GM13977 (cell line): Measurements from ENCODE around the gene GMDS.

ENCODE experiments used
- DNase-seq: peaks from one replicate; pipeline ENCODE4 v3.0.0; 2012; ENCODE audit warnings: low spot score
- in situ Hi-C: fragments of 300-500 bp; cut with MboI; formaldehyde crosslinking; loops from one replicate; pipeline ENCODE4 v1.12.0; 2022; ENCODE audit warnings: low sequenced_read_pairs, low pct_unique_long_range_greater_than_20kb, mixed read lengths, inconsistent platforms; ENCODE audit not compliant: unreplicated experiment
- TF ChIP-seq, protein P1 (sequence below): IDR thresholded peaks from 2 replicates; pipeline ENCODE4 v1.5.1; 2012; ENCODE audit warnings: mild to moderate bottlenecking, control low read depth; ENCODE audit not compliant: insufficient read depth; ENCODE audit errors: extremely low read depth, missing control alignments

Gene GMDS

DNA sequence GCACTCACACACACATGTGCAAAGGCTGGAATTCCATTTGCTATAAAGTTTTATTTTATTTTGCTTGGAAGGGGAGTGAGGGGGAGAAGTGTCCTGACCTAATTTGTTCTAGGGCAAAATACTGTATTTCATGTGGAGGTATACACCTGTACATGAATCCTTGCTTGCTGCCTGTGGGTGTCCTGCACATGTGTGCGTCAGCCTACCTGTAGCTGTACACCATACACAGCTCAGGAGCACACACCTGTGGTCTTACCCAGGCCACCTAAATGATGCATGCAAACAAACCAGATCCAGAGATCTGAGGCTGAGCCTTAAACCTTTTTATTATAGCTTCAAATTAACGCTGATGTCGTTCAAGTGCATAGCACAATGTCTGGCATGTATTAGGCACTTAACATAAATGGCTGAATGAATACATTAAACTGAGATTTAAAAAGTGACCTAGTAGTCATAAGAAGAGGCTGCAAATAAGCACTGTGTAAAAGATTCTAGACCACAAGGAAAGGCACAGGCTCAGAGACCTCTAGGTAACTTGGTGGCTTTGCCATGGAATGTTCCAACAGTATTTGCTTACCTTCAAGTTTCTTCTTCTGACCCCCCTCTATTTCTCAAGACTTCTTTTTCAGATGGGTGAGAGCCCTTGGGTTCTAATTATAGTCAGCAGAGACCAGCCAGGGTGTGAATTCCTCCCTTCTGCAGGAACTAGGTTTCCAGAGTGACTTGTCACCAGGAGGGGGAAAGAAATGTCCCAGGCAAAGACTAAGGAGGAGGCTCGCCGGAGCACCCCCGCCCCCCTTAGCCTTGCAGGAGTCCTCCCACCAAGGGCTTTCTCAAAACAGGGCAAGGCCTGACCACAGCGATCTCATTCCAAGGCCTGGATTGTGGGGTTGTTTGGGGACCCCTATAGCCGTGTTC lies 622.3 kb downstream of the GMDS start:
- in situ Hi-C loops, result loop anchor here (25.0 kb wide), 1 partner anchor 489 kb away; no protein-coding TSS in a partner anchor
- peak; percentile 38 for DNase-seq
- TF ChIP-seq, protein P1, sequence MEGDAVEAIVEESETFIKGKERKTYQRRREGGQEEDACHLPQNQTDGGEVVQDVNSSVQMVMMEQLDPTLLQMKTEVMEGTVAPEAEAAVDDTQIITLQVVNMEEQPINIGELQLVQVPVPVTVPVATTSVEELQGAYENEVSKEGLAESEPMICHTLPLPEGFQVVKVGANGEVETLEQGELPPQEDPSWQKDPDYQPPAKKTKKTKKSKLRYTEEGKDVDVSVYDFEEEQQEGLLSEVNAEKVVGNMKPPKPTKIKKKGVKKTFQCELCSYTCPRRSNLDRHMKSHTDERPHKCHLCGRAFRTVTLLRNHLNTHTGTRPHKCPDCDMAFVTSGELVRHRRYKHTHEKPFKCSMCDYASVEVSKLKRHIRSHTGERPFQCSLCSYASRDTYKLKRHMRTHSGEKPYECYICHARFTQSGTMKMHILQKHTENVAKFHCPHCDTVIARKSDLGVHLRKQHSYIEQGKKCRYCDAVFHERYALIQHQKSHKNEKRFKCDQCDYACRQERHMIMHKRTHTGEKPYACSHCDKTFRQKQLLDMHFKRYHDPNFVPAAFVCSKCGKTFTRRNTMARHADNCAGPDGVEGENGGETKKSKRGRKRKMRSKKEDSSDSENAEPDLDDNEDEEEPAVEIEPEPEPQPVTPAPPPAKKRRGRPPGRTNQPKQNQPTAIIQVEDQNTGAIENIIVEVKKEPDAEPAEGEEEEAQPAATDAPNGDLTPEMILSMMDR, result no peak

DNA sequence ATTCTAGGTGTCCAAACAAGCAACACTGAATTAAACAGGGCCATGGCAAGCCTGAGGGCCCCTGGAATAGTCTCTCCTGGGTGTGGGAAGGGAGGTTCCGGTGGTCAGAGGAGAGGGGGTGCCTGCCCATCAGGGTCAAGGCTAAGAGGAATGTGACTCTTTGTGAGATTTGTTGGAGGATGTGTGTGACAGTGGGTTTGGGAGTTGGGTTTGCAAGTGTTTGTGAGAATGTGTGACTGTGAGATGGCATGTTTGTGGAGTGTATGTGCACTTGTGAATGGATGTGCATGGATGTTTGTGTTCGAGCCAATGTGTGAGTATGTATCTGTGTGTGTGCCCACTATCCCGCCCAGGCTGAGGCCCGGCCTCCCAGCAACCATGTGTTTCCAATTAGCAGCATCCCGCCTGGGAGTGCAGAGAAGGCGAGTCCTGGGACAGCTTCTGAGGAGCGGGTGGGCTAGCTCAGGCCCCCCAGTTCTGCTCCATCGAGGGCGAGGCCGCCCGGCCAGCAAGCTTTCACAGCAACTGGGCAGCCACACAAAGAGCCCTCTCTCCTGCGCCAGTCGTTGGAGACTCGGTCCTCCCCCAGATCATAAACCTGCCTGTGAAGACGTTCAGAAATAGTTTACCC lies 623.1 kb downstream of the GMDS start:
- TF ChIP-seq, protein P1, result no peak
- in situ Hi-C loops, result loop anchor here (25.0 kb wide), 1 partner anchor 490 kb away; no protein-coding TSS in a partner anchor
- DNase-seq, result peak; percentile 34

DNA sequence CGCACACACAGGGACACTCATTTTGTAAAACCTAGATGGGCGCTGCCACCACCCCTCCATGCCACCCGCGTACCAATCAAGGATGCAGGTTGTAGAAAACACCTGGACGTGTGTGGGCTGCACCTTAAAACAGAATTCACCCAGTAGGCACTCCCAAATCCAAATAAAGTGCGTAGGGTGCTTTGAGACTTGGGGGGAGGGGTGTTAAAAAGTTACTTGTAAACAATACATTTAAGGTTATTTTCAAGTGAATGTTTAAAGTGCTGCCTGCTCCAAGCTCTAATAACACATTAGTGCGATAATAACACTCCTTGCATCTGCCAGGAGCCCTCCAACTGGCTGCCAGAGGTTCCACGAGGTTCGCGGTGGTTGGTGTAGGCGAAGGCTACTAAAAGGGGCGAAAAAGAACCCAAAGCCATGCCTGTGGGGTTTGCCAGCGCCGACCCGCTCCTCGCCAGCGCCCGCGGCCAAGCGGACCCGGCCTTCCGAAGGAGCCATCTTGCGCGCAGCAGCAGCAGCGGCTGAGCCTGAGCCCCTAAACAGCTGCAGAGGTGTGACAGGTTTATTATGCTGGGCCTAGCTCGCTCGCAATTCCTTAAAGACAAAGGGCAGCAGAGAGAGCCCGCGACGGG lies 624.2 kb downstream of the GMDS start:
- TF ChIP-seq, protein P1, result no peak
- no peak for DNase-seq
- in situ Hi-C loops, result loop anchor here (25.0 kb wide), 1 partner anchor 491 kb away; no protein-coding TSS in a partner anchor

DNA sequence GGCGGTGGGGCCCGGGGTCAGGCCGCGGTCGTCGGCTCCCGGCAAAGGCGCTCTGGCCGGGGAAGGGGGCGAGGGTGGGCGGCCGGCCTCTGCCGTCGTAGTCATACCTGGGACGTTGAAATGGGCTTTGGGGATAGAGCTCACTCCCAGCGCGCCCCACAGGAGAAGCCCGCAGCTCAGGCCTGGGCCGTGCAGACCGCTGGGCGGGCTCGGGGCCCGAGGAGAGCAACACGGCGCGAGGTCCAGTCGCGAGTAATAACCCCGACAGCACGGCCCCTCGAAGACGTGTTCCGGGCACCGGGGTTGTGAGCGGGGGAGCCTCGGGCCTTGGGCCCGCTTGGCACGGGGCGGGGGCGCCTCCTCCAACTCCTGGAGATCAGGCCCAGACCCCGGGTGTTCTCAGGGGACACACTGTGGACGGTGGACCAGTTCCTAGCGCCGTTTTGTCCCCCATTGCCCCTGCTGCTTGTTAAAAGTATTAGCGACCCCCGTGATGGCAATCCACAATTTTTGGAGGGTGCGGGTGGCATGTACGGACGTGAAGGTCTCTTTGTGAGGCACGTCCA lies 624.8 kb downstream of the GMDS start:
- in situ Hi-C loops, result loop anchor here (25.0 kb wide), 1 partner anchor 492 kb away; no protein-coding TSS in a partner anchor

DNA sequence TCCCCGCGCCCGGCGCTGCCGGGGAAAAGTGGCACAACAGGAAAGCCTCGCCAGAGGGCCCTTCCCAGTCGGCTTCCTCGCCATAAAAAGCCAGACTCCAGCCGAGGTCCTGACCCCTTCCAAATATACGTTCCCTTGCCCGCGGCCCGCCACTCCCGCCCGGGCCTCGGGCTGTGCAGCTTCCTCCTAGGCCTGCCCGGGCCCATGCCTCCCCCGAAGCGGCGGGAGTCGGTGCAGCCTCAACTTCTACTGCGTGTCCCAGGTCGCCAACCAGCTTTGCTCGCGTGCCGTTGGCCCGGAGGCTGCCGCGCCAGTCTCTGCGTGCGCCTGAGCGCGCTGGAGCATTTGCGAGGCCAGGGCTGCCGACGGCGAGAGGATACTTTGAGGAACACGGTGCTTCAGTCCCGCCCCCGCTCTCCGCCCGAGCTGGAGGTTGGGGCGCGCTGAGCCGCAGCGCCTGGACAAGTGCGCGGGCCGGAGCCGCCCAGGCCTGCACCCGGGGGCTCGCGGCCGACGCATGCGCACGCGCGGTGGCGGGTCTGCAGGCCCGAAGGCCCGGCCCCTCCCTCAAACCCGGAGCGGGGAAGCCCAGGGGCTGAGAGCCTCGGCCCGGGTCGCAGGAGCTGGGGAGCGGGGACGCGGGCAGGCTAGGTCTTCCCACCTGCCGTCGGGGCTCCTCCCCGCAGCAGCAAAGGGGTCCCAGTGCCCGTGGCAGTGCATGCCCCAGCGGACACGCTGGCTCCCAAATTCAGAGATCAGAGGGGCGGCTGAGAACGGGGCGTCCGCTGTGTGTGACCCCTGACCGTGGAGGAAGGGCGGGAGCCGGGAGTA lies 625.5 kb downstream of the GMDS start:
- TF ChIP-seq, protein P1, result no peak
- in situ Hi-C loops, result loop anchor here (25.0 kb wide), 1 partner anchor 492 kb away; no protein-coding TSS in a partner anchor
- peak; percentile 69 for DNase-seq

More for the DNA sequence above, 624.8 kb downstream of the GMDS start:
- peak; percentile 31 for DNase-seq
- TF ChIP-seq, protein P1, result no peak
